Activated CD4-positive, alpha-beta T cell treated with anti-CD3 and anti-CD28 coated beads for 1 hour (primary cell): ENCODE results near the gene KCNAB1.

Source experiments
- DNase-seq: peaks from one replicate; pipeline ENCODE4 v3.0.0-alpha.2; 2020

The KCNAB1 gene

DNA sequence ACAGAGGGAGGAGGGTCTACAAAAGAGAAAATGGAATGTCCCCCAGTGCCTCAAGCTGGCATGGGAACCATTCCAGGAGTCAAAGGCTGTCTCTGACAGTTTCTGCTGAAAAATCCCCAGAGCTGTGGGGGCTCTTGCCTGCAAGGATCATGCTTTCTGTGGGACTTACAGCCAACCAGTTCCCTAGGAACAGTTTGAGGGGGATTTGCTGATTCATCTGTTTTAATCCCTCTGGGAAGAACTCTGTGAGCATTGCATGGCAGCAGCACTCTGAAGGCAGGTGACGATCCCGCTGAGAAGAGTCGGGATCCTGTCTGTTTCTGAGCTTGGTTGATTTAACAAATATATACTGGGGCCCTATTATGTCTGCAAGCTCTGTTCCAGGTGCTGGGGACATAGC is 258.5 kb downstream of the KCNAB1 start:
- no peak for DNase-seq

DNA sequence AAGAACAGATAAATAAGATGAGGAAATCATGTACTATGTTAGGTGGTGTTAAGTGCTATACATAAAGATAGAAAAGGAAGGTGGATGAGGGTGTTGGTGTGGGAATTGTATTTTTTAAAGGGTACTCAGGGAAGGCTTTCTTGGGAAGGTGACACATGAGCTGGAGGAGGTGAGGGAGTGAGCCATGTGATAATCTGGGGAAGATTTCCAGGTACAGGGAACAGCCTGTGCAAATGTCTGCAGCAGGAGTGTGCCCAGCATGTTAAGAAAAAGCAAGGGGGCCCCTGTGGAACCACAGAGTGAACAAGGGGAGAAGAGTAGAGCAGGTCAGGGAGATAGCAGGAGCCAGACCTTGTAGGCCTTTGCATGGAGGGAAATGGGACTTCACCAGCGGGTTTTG is 258.9 kb downstream of the KCNAB1 start:
- DNase-seq = no peak

DNA sequence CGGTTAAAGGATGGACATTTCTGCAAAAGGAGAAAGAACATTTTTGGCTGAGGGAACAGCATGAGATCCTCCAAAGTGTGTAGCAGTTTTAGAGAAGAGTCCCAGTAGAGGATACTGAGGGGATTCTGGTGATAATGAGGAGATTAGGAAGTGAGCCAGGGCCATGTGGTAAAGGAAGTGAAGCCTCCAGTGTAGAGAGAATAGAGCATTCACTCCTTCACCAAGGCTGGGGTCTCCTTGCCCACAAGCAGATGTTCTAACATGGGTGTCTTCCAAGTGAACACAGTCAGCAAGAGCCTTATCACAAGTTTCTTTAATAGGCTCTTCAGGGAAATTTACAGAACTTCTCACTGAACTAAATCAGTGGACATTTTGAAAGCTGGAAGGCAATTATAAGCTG is 260.9 kb downstream of the KCNAB1 start:
- no peak for DNase-seq

DNA sequence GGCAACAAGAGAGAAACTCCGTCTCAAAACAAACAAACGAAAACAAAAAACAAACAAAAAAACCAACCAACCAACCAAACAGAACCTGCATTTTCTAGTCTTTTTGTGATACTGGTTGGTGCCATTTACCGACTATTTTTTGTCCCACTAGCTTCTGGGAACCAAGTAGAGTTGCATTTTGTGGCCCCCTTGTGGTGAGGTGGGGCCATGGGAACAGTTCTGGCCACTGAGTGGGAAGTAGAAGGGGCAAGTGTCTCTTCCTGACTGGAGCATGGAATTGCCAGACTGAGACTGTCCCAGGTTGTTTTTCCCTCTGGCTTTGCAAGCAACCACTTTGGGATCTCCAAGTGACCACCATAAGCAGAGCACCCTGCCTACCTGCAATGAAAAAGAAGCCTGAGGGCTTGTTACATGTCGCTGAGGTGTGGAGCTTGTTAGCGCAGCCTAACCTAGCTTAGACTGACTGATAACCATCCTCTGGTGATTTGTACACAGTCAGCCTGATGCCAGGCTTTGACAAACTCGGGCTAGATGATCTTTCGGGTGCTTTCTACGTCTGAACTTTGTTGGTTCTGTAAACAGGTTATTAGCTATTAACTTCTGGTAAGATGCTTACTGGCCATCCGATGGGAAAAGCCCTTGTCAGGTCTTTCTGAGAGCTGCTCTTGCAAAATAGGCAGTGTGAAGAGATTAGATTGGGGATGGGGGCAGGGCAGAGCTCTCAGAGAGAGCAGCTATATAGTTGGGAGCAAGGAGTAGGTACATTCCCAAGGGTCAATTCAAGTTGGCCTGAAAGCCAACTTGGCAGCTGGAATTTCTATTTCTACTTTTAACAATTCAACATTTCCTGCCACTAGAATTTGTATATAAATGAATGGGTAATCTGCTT is 262.3 kb downstream of the KCNAB1 start:
- DNase-seq = no peak

DNA sequence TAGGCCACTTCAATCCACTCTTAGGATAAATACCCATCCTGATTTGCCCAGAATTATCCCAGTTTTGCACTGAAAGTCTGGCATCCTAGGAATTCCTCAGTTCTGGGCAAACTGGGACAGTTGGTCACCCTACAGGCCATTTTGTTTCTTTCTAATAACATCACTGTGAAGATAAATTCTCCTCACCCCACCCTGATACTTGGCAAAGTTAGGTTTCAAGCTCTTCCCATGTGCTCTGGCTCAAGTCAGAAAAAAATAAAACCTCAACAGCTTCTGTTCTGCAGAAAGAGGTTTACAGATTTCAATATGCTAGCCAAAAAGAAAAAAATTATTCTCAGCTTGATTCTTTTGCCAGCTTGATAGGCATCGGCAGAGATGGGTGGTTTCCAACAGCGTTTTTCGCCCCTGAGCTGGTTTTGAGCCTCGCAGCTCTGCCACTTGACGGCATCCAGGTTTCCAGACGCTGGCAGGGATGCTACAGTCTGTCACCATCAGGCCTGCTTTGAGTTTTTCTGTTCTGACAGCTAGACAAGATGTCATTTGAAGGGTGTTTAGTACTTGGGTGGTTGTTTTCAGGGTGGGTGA is 263.2 kb downstream of the KCNAB1 start:
- DNase-seq = no peak

DNA sequence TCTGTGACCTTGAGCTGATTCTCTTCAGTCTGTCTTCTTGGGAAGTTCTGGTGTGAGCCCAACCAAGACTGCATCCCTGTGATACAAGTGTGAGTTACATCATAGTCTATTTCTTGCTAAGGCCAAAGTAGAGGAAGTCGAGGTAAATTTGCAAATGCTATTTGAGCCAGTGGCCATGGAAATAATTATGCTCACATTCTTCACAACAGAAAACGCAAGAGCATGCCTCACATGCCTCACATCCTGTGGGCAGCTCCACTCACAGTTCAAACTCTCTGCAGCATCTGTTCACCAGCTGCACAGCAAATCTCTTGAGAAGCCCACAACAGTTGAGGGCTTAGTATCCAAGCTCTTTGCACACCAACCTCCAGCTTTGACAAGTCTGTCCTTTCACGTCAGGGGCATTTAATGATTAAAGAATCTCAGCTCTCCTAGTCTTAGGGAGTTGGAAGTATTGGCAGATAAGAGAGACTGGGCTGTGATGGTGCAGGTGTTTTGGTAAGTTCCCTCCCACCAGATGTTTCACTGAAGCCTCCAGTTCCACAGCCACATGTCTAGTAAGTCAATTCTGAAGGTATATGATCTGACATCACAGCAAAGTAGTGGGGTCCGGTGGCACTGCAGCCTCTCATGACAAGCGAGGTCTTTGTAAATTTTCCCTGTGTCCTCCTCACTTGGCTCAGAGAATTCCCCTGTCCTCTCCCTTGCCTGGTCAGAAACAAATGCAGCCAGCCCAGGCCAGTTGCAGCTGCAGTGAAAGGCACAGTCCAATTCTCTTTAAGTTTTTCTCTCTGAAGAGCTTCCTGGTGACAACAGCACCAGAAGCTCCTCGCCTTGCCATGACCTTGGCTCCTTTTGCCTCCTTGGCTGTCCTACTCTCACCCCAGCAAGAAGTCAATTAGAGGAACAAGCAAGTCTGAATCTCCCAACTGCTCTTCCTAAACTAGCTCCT is 268.4 kb downstream of the KCNAB1 start:
- no peak for DNase-seq

DNA sequence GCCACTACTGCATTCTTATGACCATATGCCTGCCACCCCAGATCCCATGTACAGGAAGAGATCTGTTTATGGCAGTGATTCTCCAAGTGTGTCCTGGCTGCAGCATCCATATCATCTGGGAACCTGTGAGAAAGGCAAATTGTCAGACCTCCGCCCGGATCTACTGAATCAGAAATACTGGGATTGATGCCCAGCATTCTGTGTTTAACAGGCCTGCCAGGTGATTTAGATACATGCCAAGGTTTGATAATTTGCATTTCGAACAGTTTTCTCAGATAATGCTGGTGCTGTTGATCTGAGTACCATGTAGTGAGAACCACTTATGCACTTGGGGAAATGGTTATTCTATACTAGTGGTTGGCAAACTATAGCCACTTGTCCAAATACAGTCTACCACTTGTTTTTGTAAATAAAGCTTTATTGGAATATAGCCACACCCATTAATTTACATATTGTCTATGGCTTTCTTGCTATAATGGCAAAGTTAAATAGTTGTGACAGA is 269.1 kb downstream of the KCNAB1 start:
- DNase-seq = no peak

DNA sequence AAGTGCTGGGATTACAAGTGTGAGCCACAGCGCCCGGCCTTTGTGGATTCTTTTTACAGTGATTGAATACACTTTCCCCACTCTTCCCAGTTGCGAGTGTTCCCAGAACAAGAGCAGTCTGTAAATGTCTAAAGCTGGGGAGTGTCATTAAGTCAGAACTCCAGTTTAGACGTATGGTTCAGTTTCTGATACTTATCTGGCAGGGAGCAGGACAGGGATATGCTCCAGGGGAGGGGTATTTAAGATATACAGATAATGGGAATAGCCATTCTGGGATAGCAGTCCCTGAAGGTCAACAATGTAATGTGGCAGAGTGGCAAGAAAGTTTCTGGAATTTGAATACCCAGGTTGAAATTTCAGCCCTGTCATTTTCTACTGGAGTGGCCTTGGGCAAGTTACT is 270.5 kb downstream of the KCNAB1 start:
- DNase-seq = no peak

DNA sequence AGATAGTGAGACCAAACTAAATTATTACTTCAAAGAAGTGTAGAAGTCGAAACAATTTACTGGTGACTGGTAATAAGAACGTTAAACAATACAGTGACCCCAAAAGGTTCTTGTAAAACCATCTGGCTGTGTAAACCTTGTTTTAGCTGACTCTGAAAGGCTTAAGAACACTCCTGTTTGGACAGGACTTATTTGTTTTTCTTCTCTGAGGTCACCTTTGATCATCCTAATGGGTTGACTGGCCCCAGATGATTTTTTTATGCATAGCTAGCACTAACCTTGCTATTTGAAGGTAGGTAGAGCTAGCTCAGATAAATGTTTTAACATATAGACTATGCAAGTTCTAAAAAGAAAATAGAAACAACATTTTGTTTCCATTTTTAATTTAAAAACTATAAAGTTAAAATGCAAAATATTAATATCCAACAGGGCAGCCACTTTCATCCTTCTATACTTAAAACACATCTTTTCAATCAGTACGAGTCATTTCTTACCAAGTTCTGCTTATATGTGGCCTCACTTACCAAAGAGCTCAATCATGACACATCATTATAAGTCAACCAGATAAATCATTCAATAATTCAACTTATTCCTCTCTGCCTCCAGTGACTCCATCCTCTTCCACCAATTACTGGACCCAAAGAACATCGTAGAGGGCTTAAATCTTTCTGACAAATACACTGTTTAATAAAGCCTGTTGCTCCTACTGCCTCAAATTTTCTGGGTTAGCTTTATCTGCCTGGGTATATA is 275.8 kb downstream of the KCNAB1 start:
- no peak for DNase-seq

DNA sequence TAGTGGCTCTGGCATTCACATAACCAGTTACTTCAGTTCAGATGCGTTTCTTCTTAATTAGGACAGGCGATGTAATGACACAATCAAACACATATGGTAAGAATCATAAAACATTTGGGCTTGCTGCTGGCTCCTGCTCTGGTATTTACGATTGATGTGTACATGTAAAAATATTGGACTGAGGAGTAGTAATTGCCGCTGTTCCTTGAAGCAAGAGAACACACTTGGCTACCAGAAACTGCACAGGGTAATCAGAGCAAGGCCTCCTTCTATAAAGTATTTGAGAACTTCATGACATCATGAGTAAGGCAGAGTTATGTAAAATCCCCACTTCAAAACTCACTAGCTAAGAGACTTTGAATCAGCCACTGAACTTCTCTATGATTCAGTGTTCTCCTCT is 276.5 kb downstream of the KCNAB1 start:
- no peak for DNase-seq

DNA sequence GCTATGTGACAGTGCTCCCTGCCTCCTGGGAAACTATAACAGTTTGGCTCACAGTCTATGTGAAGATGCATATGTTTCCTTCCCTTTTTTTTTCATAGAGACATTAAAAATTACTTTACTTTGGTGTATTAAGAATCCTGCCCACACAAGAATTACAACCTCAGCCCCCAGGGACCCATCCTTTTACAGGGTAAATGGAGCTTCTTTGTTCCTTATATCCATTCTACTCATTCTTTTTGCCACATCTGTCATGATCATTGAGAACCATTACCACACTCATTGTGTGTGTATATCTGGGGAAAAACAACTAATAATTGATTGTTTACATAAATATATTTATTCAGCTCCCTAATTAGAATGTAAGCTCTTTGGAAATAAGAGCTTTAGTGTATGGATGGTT is 277.2 kb downstream of the KCNAB1 start:
- DNase-seq = no peak

DNA sequence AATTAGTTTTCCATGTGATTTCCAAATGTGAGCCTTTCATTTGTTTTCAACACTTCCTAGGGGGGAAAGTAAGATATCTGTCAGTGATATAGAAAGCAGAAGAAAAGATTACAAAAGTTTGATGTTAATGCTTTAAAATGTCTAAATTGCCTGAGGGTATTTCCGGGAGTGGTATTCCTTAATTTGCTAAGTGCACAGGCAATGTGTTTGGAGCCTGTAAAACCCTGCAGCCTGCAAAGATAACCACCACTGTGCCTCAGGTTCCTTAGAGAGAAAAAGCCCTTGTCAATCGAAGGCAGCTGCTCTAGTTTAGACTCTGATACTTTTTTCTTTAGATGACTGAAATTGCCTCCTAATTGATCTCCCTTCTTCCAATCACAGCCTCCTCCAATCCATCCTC is 279.7 kb downstream of the KCNAB1 start:
- no peak for DNase-seq

DNA sequence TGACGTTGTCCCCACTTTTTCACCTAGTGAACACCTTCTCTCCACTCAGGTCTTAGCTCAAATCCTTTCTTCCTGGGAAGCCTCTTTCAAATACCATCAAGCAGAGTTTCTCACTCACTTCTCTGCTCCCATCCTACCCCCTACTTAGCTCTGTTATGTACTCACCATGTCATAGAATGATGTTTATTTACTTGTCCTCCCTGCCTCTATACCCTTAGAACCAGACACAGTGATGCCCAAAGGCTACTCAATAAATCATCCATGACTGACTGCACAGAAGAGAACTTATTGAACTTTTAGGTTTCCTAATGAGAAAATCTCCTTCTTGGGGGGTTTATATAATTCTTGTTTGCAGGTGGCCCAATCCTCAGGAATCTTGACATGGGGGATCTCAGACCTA is 280.4 kb downstream of the KCNAB1 start:
- no peak for DNase-seq

DNA sequence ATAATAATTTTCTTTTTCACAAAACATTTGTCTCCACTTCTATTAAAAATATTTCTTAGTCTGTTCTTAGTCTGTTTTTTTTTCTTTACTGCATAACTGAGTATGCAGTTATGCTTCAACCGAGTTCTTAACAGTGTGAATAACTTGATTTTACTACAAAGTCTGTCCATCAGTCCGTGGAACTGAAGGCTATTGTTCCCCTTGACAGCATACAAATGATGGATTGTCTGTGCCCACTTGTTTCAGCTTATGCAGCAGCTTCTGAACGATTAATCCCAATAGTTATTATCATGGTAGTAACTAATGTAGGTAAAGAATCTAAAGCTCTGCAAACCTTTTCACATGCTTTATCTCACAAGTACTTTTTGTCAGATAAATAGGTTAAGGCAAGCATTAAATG is 283.8 kb downstream of the KCNAB1 start:
- no peak for DNase-seq

DNA sequence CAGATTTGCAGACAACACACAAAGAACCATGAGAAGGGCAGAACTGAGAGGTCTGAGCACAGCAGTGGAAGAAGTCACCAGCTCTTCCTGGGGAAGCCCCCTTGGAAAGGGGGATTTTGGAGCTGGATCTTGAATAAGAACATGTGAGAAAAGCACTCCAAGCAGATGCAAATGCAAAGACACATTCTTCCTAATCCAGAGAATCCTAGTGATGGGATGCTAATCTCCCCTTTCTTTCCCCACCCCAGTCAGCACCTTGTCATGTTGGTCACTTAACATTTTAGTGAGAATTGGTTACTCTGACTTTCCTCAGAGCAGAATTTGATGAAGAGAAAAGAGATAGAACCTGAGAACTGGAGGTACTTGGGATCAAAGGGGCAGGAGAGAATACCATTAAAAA is 286.0 kb downstream of the KCNAB1 start:
- DNase-seq = no peak

DNA sequence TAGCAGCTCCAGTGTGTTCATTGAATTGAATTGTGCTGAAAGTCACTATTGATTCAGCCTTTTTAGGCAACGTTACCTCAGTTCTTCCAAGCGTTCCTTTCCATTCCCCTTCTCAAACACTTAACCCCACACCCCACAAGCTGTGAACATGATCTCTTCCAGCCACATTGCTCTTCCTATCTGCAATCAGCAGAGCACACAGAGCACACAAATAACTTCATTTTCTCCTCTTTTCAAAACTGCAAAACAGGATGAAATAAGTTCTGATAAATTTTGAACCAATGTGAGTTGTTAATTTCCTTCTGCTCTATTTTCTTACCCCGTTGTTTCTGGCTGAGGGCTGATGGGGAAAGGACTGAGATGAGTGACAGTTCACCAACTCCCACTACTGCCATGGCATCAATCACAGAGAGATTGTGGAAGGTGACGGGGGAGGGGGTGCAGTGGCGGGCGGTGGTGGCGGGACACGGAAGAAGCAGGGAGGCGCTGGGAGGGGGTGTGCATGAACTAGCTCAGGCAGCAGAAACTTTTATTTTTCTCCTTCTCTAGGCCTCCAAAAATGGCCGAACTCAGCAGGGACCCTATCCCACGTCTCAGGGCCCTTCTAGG is 287.3 kb downstream of the KCNAB1 start:
- DNase-seq = no peak

DNA sequence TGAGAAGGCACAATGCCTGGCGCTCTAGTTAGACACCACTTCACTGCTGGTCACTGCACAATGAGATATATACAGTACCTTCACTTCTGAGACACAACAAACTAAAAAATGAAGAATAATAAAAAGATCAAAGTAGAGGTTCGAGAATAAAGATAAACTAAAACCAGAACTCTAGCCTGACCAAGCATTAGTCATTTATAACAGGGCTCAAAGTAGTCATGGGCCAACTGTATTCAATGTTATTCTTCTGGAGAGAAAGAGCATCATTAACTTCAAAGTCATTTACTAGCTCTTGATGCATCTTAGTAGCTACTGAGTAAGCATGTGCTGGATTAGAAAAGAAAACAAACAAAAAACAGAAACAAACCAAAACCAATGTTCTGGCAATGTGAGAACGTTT is 289.3 kb downstream of the KCNAB1 start:
- no peak for DNase-seq

DNA sequence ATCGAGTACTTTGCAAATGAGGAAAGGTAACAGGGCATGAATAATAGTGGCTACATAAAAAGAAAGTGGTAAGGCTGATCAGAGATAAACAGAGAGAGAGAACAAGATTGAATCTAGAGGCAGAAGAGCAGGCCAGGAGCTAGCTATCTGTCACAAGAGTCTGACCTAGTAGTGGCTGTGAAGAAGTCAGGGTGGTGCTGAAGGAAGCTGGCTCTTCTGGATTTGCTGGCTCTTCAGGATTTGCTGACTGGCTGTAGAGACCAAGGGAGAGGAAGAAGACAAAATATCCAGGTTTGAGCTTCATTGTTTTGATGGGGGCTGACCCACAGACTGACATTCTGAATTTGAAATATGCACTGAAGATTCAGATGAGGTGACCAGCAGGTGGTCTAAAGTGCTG is 292.2 kb downstream of the KCNAB1 start:
- DNase-seq = no peak

DNA sequence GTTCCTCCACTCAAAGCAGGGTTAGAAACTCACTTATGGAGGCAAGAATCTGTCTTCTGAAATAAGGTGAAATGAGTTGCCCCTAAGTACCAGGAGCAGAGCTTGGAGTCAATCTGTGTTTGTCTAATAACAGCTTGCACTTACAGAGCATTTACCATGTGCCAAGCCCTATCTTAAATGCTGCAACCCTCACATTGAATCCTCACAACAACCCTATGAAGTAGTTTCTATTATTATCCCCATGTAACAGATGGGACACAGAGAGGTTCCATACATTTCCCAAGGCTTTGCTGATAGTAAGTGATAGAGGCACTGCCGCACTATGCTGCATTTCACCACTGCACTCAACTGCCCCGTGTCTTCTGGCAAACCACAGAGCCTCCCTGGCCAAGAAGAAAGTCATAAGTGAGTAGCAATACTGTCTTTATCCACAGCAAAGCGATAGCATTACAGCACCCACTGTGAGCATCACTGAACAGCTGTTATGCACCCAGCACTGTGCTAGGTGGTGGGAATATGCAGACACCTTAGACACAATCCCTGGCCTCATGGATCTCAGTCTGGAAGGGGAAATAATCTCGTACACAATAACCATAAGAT is 293.0 kb downstream of the KCNAB1 start:
- no peak for DNase-seq

DNA sequence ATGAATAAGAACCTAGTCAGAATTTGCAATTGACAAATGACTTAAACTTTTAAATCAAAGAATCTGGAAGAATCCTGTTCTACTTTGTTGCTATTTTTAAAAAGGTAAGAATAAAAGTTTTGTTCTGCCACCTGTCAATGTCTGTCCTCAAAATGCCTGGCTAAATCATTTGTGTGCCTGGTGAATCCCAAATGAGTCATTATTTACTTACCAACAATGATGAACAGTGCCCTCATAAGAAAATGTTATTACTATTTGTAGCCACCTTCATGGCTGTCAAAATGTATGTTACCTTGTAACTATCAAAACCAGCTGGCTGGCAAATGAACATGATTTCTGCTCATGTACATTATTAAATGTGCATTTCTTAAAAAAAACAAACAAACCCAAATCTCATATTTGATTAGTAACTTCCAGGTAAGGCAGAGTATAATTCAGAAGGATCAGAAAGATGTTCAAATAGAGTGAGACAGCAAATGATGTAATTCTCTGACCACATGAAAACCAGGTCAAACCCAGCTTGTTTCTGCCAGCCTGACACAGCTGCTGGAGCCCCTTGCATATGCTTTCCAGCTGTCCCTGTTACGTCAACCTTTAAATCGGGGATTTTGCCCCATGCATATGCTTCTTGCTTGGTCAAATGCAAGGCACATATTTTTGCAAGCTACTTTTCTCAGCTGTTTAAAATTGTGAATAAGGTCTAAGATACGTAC is 296.6 kb downstream of the KCNAB1 start:
- no peak for DNase-seq

DNA sequence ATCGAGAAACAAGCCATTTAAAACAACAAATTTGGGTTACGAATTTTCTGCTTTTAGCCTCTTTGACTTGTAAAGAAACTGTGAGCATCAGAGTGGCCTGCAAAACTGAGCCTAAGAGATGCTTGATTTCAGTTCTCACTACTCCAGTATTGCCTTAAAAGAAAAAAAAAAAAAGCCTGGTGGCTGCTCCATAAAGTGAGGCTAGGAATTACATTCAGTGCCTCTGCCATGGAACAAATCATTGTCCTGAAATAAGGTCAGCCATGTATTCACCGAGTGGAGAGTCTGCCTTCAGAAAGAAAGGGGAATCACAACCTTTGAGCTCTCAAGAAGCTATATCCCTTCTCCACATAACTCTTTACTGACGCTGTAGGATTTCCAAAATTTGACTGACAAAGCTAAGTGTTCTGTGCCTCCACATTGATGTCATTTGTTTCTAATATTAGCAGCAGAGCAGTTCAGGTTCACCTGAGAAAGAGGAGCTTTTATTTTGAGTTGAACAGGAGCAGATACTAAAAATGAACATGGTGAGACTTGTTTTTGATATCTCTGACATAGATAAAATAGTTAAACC is 297.3 kb downstream of the KCNAB1 start:
- no peak for DNase-seq
